ENCODE measurements around the gene GIPC3.

DNA sequence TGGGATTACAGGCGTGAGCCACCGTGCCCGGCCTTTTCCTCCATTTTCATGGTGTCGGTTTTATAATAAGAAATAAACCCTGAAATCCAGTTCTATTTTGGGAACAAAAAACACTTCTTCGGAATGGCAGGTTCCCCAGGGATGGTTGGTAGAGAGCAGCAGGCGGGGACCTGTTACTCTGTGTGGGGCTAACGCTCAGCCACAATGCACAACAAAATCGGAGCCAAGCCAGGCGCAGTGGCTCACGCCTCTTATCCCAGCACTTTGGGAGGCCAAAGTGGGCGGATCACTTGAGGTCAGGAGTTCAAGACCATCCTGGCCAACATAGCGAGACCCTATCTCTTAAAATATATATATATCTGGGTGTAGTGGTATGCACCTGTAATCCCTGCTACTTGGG, 15.7 kb downstream of the GIPC3 start:
- TF ChIP-seq TAF1 (IDR thresholded peaks at IDR 0.05; ENCODE audit: low read depth, low read length) (no peak), POLR2AphosphoS5 (IDR thresholded peaks at IDR 0.05; ENCODE audit: low read depth, low read length) (no peak), POLR2A (IDR thresholded peaks at IDR 0.05; ENCODE audit: low read depth, low read length) (no peak)
